IPS-NIHi7 (cell line): ENCODE data around the gene VEZF1.

ENCODE experiments used
- DNase-seq: peaks from one replicate; pipeline ENCODE4 v3.0.0; 2012; ENCODE audit warnings: mixed read lengths; ENCODE audit errors: extremely low spot score

Gene VEZF1

GRCh38 chr17:57928928-57929327, 59.1 kb downstream of the VEZF1 start:
- DNase-seq: no peak

GRCh38 chr17:57927048-57927723, 60.9 kb downstream of the VEZF1 start:
- no peak for DNase-seq

- DNase-seq: no peak
These were observed 61.4 kb downstream of the VEZF1 start for GRCh38 chr17:57926723-57927047.

- DNase-seq: no peak
These were observed 62.6 kb downstream of the VEZF1 start for GRCh38 chr17:57925361-57925990.

- no peak for DNase-seq
These were observed 63.4 kb downstream of the VEZF1 start for GRCh38 chr17:57924677-57925076.
